ENCODE data around the gene KRT10.

DNA sequence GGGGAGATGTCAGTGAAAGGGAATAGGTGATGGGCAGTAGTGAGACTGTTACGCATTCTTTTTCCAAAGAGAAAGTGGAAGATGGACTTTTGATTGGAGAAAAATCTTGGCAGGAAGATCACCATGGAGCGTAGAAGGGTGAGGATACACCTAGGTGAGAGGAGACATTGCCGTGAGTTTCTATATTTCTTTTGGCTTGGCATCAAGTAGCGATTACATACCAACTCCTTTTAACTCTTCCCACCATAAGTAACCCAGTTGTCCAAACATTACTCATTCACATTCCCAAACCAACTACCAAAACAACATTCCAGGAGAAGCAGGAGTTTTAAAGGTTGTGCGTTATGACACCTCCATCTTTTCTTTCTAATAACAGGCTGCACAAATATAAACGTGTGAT, 11.9 kb downstream of the KRT10 start:
- TF ChIP-seq, protein P1, sequence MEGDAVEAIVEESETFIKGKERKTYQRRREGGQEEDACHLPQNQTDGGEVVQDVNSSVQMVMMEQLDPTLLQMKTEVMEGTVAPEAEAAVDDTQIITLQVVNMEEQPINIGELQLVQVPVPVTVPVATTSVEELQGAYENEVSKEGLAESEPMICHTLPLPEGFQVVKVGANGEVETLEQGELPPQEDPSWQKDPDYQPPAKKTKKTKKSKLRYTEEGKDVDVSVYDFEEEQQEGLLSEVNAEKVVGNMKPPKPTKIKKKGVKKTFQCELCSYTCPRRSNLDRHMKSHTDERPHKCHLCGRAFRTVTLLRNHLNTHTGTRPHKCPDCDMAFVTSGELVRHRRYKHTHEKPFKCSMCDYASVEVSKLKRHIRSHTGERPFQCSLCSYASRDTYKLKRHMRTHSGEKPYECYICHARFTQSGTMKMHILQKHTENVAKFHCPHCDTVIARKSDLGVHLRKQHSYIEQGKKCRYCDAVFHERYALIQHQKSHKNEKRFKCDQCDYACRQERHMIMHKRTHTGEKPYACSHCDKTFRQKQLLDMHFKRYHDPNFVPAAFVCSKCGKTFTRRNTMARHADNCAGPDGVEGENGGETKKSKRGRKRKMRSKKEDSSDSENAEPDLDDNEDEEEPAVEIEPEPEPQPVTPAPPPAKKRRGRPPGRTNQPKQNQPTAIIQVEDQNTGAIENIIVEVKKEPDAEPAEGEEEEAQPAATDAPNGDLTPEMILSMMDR (conservative IDR thresholded peaks at IDR 0.05; ENCODE audit: low read length): no peak
- no peak for TF ChIP-seq EZH2phosphoT487 (IDR thresholded peaks at IDR 0.05; ENCODE audit: borderline replicate concordance, low read depth, low read length)
